Fibroblast of pulmonary artery (primary cell): ENCODE measurements around the gene CACNA2D1.

ENCODE experiments used
- DNase-seq: peaks from one replicate; pipeline ENCODE4 v3.0.0-alpha.2; 2010; ENCODE audit warnings: low read depth
- H3K4me3 ChIP-seq: replicated peaks from 2 replicates; pipeline ENCODE4 v1.5.1; 2011; ENCODE audit warnings: low read depth, mild to moderate bottlenecking, control low read depth, low read length, moderate library complexity
- CTCF ChIP-seq: IDR thresholded peaks from 2 replicates; pipeline ENCODE4 v1.5.1; 2011; ENCODE audit warnings: mild to moderate bottlenecking, control low read depth, low read length, inconsistent platforms; ENCODE audit errors: missing control alignments

CACNA2D1 gene

GRCh38 chr7:82445271-82445670 lies 1.7 kb upstream of the CACNA2D1 start:
- no peak for TF ChIP-seq CTCF
- no peak for DNase-seq
- no peak overlapping the region for H3K4me3 ChIP-seq

GRCh38 chr7:82444220-82444909 lies 788 bp upstream of the CACNA2D1 start:
- peak overlapping the region; percentile 61 for H3K4me3 ChIP-seq
- DNase-seq: peak; percentile 10
- TF ChIP-seq CTCF: no peak

GRCh38 chr7:82443036-82443546 lies 486 bp downstream of the CACNA2D1 start:
- peak overlapping the region; percentile 61 for H3K4me3 ChIP-seq
- TF ChIP-seq CTCF: no peak
- peak; percentile 33 for DNase-seq

GRCh38 chr7:82442492-82443035 lies 1.0 kb downstream of the CACNA2D1 start:
- no peak for DNase-seq
- no peak for TF ChIP-seq CTCF
- H3K4me3 ChIP-seq: peak overlapping the region; percentile 61

GRCh38 chr7:82441669-82442478 lies 1.7 kb downstream of the CACNA2D1 start:
- H3K4me3 ChIP-seq: peak overlapping the region; percentile 61
- TF ChIP-seq CTCF: no peak
- DNase-seq: peak; percentile 41

DNA sequence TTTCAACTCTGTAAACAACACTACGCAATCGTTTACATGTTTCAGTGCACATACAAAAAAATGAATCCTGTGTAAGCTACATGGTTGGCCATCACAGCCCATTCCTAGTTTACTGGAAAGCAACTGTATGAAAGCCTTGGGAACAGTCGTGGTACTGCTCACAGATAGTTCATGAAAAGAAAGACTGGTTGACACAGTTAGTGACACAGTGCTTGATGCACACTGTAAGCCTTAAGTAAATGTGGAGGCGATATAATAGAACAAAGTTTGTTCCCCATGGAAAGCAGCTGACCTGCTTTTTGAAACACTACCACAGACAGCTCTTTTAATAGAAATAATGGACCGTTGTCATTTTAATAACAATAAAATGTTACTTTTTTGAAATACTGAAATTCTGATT lies 5.1 kb downstream of the CACNA2D1 start:
- DNase-seq: no peak
- TF ChIP-seq CTCF: no peak
- no peak overlapping the region for H3K4me3 ChIP-seq
